T-helper 1 cell treated with Interleukin-12 subunit alpha and Interleukin-12 subunit beta and Interleukin-4 antibody, amounts not matched to agents 30 ng/mL and 1 ng/mL, for 36 hours (primary cell): ENCODE data around the gene RPTOR. TPM values are rescaled to one million over a fixed set of nuclear protein-coding genes. Genes with fewer than 3 reads are reported as not detected.

Experiments used
- intact Hi-C: fragments of 100-400 bp; cut with micrococcal nuclease; formaldehyde crosslinking; loops from one replicate; pipeline ENCODE4 v1.15.1; 2024
- total RNA-seq: library from RNA; stranded (reverse); gene quantifications from 2 replicates; pipeline ENCODE4 v1.2.3, GENCODE V29; 2022

RPTOR gene
- total RNA-seq, 1 donor from 2014 or later = 75.6 TPM

DNA sequence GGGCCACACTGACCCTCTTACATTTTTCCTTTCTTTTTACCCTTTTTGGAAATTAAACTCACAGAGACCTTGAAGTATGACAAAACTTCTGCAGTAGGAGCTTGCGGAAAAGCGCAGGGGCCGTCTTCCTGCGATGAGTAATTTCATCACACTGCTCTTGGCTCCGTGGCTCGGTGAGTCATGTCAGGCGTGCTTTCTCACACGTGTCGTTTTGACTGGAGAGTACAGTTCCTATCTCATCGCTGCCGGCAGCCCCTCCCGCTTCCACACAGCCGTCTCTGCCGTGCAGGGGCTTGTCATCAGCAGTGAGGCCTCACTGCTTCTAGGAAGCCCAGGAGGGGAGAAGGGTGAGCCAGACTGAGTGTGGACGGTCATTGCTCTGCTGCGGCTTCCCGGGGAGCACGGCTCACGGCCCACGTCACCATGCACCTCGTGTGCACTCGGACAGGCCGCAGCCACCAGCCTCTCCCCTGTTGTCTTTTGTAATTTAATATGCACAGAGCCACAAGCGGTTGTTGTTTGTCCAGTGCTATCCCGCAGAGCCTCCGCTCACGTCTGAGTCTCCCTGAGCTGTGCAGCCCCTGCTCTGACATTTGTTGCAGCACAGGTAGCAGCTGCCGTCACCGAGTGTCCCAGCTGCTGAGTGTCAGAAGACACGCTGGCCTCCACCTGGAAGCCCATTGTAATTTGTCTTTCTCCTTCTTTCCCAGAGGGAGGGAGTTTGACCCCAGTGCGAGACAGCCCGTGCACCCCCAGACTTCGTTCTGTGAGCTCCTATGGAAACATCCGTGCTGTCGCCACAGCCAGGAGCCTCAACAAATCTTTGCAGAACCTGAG lies 347.6 kb downstream of the RPTOR start:
- intact Hi-C loops = loop anchor here (1.0 to 5.0 kb wide), 6 partner anchors 26 to 745 kb away; partner anchors contain the start of gene EIF4A3

DNA sequence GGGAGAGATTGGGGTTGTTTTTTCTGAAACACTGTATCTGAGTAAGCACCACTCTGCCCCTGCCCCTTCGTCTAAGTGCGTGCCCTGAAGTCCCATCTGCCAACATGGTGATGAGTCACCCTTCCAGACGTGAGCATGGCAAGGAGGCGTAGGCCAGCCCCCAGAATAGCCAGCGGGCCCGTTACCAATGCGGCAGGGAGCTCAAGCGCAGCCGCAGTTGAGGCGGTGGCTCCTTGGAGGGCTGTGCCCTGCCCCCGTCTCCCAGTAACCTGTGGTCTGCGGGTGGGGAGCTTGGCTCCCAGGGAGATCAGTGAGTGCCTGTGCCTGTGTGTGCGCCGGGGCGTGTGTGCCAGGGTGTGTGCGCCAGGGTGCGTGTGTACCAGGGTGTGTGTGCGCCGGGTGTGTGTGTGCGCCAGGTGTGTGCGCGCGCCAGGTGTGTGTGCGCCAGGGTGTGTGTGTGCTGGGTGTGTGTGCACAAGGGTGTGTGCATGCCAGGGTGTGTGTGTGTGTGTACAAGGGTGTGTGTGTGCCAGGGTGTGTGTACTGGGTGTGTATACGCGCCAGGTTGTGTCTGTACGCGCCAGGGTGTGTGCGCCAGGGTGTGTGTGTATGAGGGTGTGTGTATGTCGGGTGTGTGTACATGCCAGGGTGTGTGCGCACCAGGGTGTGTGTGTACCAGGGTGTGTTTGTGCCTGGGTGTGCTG lies 348.4 kb downstream of the RPTOR start:
- intact Hi-C loops = loop anchor here (1.0 to 5.0 kb wide), 6 partner anchors 27 to 746 kb away; partner anchors contain the start of gene EIF4A3

DNA sequence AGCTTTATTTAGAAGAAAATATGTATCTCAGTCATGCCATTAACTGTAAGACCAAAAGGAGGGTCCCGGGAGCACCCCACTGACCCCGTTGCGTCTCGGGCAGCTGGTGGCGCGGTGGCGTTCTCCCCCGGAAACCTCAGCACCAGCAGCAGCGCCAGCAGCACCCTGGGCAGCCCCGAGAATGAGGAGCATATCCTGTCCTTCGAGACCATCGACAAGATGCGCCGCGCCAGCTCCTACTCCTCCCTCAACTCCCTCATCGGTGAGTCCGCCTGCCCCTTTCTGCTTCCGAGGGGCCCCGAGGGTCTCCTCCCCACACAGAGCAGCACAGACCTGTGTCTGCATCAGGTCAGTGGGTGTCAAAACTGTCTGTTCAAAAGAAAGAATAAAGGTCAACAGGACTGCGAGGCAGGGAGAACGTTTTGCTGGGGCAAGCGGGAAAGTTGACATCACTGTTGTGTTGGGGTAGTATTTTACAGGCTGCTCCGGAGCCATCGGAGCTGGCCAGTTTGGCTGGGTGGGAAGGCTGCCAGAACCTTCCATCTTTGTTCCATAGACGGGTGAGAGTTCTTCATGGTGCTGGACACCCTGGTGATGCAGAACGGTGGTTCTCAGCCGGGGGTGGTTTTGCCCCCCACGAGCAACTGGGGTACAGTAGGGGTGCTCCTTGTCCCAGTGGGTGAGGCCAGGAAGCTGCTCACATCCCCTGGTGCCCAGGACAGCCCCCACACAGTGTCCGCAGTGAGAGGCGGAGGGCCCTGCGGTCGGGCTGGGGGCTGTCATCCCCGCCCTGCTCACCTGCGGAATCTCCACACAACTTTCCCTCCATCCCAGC lies 349.2 kb downstream of the RPTOR start:
- intact Hi-C loops = loop anchor here (2.0 to 5.0 kb wide), 3 partner anchors 172 to 747 kb away; partner anchors contain the start of gene EIF4A3

DNA sequence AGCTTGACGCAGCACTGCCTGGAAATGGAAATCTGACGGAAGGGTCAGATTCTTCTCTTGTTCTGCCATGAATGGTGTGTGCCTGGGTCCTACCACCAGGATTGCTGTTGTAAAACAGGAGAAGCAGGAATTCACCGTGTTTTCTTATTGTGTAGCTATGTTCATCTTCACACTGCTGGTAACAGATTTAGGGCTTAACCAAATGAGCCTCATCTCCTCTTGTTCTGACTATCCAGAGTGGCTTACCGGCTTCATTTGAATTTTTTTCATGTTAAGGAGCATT lies 349.7 kb downstream of the RPTOR start:
- intact Hi-C loops = loop anchor here (5.0 kb wide), 2 partner anchors 172 to 747 kb away; partner anchors contain the start of gene EIF4A3

DNA sequence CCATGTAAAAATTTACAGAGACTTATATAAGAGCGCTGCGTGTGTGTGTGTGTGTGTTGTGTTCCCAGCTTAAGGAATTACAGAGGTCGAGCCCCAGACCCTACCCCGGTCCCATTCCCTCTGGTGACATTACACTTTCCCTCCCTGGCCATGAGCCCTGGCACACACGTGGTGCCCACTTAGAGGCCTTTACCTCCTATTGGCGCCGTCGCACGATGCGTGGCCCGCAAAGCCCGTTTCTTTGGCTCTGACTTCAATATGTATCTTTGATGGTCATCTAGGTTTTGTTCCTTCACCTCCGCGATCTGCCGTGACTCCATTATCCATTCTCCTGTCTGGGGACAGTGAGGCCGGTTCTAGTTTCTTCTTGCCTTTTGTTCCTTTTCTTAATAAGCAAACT lies 350.1 kb downstream of the RPTOR start:
- intact Hi-C loops = loop anchor here (5.0 kb wide), 2 partner anchors 172 to 747 kb away; partner anchors contain the start of gene EIF4A3

DNA sequence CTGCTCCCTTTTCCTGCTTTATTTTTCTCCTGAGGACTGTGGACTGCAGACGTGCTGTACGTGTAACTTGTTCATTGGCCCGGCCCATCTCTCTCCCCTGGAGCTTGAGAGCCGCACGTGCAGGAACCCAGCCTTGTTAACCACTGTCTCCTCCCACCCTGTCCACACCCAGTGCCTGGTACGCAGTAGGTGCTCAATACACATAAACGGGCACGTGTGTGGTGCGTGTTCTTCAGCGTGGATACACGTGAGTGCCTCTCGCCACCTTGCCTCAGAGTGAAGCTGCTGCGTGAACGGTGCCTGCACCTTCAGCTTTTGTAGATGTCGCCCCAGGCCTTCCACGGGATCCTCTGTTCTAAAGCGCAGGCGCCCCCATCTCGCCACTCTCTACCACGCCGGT lies 350.7 kb downstream of the RPTOR start:
- intact Hi-C loops = no loop called here

DNA sequence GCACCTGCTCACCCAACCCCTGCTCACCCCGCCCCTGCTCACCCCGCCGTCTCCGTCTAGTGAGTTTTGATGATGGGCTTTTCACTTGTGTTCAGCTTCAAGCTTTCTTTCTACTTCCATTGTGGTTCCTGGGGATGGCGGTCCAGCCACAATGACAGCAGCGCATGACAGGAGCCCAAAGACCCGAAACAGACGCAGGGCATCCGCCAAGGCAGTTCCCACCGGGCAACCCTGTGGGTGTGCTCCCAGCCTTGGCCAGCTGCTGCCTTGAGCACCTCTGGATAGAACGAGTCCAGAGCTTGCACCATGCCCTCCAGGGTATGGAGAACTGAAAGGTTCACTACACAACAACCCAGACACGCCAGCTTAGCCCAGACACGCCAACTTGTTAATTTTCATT lies 354.1 kb downstream of the RPTOR start:
- intact Hi-C loops = loop anchor here (1.0 to 2.0 kb wide), 7 partner anchors 7 to 471 kb away; partner anchors contain the start of gene NPTX1

DNA sequence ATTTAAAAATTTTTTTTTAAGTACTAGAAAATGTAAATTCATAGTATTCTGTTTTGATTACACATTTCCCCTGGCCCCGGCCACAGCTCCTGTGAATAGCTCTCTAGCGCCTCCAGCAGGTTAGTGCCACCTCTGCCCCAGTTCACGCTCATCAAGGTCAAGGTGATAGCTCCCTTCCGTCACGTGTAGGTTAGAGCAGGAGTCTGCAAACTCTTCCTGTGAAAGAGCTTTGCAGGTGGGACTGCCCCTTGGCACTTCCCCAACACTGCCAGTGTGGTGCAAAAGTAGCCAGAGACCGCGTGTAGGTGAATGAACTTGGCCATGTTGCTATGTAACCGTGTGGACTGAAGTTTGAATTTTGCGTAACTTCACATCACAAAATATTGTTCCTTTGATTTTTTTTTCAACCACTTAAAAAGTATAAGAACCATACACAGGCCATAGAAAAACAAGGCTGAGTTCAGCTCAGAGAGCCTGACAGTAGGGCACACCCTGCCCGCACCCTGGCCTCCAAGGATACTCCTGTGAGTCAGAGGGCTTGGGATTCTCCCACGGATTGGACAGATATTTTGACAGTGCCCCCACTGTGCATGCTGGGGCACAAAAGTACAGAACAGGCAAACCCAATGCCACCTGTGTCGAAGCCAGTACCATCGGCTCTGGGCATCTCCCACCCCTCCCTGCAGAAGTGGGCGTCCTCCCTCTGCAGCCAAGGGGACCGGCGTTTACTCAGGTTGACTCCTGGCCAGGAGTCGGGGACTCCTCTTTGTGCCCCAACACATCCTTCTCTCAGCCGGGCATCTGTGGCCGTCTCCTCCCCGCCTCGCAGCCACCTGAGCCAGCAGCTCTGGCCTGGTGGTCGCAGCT lies 355.0 kb downstream of the RPTOR start:
- intact Hi-C loops = loop anchor here (1.0 to 2.0 kb wide), 7 partner anchors 8 to 472 kb away; partner anchors contain the start of gene NPTX1

DNA sequence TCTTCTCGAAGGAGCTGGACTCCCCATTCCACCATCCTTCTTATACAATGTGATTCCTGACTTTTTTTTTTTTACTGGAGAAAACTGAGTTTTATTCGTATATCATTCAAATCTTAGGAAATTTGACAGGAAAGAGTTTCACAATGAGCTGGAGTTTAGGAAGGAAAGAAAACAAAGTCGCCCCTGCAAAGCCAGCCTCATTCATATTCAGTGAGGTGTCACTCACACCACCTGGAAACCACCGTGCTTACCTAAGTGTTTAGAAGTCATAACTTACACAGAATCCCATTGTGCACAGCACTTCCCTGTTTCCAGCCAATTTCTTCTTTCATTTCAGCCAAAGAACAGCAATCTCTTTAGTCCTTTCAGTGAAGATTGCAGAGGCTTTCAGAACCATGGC lies 356.7 kb downstream of the RPTOR start:
- intact Hi-C loops = no loop called here

DNA sequence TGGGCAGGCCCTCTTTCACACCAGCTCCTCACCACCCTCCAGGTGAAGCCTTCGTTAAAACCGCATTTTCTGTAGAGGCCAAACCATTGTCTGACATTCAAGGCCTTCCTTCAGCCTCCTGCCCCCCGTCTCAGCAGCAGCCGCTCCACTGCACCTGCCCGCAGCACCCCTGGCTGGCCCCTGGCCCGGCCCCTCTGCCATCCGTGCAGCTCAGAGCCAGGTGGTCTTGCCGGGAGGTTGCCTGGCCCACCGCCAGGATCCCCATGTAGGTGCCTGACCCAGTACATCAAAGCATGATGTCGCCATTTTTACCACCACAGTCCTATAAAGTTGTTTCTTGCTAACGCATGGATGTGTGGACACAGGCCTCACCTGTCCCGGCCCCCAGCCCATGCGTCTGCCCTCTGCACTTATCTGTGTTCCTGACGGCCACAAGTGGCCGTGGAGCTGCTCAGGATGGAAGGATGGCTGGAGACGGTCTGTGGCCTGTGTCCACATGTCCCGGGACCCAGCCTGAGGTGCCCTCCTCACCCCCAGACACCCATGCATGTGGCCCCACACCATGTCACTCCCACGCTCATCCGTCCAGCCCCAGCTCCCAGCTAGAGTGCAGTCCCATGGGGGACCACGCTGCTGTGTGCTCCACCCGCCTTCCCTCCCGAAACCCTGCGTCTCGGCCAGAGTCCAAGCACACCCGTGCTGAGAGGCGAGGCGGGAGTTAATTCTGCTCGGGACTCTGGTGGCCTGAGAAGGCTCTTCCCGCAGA lies 357.7 kb downstream of the RPTOR start:
- intact Hi-C loops = no loop called here

DNA sequence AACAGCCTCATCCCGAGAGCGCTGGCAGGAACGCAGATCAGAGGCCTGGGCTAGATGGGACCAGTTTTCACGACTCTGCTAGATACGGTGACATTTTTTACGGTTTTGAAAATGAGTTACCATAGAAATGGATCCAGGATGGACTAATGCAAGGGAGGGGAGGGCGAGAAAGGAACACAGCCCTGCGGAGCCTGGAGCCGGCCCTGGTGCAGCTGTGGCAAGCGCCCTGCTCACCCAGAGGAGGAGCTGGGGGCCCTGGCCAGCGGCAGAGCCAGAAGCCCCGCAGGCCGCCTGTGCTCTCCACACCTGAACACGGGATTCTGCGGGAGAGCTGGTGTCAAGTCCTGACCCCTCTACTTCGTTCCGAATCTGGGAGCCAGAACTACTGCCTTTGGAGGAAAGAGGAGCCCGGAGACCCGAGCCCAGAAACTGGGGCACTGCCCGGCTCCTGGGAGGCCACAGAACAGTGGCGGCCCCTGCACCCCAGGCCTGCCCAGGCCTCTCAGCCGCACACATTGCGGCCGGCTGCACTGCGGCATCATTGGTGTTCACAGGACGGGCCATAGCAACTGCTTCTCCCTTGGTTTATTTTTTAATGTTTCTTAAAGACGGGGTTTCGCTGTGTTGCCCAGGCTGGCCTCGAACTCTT lies 358.4 kb downstream of the RPTOR start:
- intact Hi-C loops = no loop called here

DNA sequence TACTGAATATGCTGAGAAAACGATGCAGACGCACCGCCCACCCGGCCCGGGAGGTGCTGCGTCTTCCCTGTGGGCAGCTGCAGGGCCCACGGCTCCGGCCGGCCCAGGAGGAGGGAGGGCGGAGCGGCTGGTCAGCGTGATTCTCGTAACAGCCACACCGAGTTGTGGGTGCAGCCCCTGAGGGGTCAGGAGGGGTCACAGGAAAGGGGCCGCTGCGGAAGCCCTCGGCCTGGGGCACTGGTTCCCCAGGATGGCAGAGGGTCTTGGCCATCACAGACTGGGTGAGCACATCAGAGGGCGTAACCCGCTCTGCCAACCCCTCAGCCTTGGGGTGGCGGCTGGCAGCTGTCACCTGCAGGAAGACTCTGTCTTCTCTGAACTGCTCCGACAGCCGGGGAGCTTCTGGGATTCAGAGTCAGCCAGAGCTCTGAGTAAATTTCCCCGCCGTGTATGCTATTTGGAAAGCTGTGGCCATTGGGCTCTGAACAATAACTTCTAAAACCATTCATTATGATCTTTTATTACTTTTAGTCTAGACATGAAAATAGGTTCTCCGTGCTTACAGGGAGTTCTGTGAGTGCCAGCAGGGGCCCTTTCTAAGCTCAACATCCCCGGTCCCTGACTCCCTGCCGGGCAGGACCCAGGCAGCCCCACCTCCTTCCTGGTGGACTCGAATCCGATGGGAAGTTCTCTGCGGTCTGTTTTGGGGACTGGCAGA lies 359.6 kb downstream of the RPTOR start:
- intact Hi-C loops = no loop called here

DNA sequence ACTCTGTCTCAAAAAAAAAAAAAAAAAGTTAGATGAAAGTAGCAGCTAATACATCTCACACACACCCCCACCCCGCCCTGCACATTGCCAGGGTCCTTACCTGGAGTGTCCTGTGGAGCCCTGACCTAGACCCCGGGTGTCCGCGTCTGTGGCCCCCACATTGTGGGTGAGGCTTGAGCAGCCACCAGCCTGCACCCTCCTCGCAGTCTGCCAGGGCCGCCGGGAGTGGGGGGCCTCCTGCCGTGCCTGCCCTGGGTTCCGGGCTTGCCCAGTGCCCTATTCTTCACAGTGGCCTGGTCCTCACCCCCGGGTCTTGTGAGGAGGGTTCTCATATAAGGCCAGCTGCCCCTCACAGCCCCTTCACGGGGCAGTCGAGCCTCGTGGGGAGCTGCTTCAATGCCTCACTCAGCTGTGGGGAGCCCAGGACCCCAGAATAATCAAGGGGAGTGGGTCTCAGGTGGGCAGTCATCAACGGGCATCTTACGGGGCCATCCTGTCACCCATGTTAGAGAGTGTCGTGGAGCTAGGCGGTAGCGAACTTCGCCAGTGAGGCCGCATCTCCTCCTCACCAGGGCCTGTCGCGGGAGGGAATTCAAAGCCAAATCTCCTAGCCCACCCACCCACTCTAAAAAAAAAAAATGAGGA lies 361.1 kb downstream of the RPTOR start:
- intact Hi-C loops = no loop called here

DNA sequence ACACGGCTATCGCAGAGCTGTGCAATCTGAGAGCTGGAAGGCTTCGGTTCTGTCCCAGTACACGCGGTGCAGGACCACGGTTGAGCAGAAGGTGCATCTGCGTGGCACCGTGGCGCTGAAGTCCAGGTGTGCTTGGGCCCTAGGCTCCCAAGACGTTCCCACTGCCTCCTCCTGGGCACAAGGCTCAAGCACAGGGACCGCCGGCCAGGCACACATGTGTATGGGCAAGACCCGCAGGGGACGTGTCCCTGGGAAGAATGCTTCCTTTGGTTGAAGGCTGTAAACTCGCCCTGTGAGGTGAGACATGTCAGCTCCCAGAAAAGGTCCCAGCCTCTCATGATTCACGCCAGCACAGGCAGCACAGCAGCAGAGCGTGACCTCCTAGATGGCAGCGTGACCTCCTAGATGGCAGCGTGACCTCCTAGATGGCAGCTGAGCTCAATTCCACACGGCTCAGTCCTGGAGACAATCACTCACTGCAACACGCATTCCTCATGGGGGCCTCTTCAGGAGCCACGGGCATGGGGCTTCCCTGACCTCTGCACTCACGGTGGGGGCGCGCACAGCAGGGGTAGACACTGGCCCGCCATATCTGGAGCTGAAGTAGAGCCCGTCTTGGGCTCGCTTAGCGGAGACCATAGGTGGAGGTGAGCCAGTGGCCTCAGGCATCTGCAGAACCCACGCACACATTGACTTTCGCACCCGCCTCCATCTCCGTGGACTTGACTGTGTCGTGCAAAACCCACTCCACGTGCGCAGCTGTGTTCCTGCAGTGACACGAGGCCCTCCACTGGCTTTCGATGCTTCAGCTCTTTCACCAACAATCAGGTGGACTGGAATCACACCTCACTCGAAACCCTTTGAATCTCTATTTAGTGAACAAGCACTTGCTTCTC lies 362.0 kb downstream of the RPTOR start:
- intact Hi-C loops = no loop called here

DNA sequence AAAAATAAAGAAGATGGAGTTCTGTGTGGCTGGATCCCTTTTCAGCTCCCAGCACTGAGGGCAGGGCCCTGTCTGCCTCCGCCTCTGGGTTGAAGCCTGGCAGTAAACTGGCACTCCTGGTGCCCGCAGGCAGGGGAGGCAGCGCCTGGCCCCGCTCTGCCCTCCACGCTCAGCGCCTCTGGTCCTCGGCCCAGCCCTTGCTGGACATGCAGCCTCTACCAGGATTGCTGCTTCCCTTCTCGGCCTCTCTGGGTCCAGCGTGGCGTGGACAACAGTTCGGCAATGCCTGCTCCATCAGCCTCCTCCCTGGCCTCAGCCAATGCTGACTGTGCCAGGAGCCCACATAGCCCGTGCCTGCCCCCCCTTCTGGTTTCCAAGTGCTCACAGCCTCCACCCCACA lies 362.6 kb downstream of the RPTOR start:
- intact Hi-C loops = no loop called here

DNA sequence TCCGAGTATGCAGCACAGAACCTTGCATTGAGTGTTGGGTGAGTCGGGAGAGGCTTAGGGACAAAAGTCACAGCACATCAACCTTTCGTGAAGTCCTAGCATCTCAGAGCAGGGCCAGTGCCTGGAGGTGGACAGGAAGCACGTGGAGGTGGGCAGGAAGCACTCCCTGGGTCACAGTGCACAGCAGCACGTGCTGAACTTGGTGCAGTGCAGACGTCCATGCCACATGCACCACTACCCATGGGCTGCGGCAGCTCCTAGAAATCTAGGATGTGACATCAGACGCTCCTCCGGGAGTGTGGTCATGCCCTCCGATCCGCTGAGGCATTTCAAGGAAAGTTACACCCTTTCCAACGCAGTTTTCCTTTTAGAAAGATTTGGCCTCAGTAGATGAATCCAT lies 363.6 kb downstream of the RPTOR start:
- intact Hi-C loops = no loop called here

DNA sequence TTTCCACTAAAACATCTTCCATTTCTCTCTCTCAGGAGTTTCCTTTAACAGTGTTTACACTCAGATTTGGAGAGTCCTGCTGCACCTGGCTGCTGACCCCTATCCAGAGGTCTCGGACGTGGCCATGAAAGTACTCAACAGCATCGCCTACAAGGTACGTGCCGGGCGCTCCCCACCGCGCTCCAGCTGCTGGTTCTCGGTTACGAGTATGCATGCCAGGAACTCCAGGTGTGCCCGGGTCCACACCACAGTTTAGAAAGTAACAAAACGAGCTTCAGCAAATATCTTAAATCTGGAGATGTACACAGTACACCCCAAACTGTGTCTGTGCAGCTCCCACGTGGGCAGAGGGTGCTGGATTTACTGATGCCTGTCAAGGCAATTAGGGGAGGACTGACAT lies 364.1 kb downstream of the RPTOR start:
- intact Hi-C loops = no loop called here
